Testis (tissue), 2 donors: ENCODE results near the gene ATP5F1D.

ENCODE experiments used
- POLR2A ChIP-seq: fragments of 450-650 bp; IDR thresholded peaks from one replicate; pipeline ENCODE4 v1.6.1; 2017; ENCODE audit warnings: antibody characterized with exemption, mild to moderate bottlenecking, moderate library complexity
- TF ChIP-seq, protein P1 (sequence below), 3 experiments: fragments of 450-650 bp in 2 of 3; fragments of 200-600 bp in 1 of 3; sonication (generic) in 1 of 3; IDR thresholded peaks; one replicate each; pipeline ENCODE4 v1.5.1; 2016 to 2019; ENCODE audit warnings: antibody characterized with exemption in 3 of 3, mild to moderate bottlenecking in 2 of 3, moderate library complexity in 1 of 3

DNA sequence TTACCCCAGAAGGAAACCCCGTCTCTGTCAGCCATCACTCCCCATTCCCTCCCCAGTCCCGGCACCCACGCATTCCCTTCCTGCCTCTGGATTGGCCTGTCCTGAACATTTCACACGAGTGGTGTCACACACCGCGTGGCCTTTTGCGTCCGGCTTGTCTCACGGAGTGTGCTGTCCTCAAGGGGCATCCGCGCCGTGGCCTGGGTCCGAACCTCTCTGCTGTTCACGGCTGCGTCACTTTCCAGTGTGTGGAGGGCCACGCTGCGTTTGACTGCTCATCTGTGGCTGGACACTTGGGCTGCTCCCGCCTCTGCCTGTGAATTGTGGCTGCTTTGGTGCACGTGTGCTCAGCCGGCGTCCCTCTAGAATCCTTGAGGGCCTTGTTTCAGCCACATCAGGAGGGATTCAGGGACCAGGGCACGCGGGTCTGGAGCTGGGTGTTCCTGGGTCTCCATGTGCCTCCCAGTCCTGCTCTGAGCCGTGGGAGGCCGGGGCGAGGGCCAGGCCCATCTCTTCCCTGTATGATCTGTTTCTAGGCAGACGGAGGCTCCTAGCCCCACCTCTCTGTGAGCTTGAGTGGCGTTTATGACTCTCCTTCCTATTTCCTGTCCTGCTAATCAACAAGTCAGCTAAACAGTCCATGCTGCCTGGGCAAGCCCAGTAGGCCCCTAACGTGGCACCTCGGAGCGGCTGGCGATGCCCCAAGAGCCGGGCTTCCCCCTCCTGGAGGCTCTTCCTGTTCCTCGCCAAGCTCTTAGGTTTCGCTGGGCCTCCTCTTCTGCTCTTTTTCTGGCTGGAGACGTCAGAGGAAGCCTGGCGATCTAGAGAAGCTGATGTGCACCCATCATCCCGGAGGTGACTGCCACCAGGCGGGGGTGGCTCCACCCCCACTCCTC, 27.9 kb upstream of the ATP5F1D start:
- no peak for TF ChIP-seq POLR2A
- TF ChIP-seq, protein P1, sequence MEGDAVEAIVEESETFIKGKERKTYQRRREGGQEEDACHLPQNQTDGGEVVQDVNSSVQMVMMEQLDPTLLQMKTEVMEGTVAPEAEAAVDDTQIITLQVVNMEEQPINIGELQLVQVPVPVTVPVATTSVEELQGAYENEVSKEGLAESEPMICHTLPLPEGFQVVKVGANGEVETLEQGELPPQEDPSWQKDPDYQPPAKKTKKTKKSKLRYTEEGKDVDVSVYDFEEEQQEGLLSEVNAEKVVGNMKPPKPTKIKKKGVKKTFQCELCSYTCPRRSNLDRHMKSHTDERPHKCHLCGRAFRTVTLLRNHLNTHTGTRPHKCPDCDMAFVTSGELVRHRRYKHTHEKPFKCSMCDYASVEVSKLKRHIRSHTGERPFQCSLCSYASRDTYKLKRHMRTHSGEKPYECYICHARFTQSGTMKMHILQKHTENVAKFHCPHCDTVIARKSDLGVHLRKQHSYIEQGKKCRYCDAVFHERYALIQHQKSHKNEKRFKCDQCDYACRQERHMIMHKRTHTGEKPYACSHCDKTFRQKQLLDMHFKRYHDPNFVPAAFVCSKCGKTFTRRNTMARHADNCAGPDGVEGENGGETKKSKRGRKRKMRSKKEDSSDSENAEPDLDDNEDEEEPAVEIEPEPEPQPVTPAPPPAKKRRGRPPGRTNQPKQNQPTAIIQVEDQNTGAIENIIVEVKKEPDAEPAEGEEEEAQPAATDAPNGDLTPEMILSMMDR (IDR thresholded peaks at IDR 0.05): no peak
